Hematopoietic multipotent progenitor cell treated with erythropoietin and hydrocortisone succinate and interleukin-3 and kit ligand, for 8 days (in vitro differentiated cells): ENCODE data around the gene OR8U1.
"Not testable (repeated sequence)": the region's sequence is repeated elsewhere in the genome, so short reads cannot be mapped to it uniquely, and the experiment has no call there.

Experiments
- DNase-seq: peaks from one replicate; pipeline ENCODE4 v3.0.0-alpha.2; 2015

The OR8U1 gene

GRCh38 chr11:56375324-56375723 is at the start of gene OR8U1:
Gene OR8U1, plus strand, starts transcription at chr11:56375624. Its CDS starts 0 bp downstream, at chr11:56375624.
- DNase-seq = no peak

GRCh38 chr11:56331861-56332491 is 43.4 kb upstream of the OR8U1 start:
- DNase-seq = no peak

GRCh38 chr11:56333156-56333555 is 42.3 kb upstream of the OR8U1 start:
- DNase-seq = no peak

- no peak for DNase-seq
Observed at GRCh38 chr11:56340289-56340688, 35.1 kb upstream of the OR8U1 start.

GRCh38 chr11:56345739-56346138 is 29.7 kb upstream of the OR8U1 start, which contains the start of gene OR8K1:
Gene OR8K1, plus strand, starts transcription at chr11:56346039. Its CDS starts 0 bp downstream, at chr11:56346039.
- DNase-seq = no peak

GRCh38 chr11:56353991-56354390 is 21.4 kb upstream of the OR8U1 start, which contains the start of gene OR8J1:
Gene OR8J1, plus strand, starts transcription at chr11:56354291. Its CDS starts 5,956 bp downstream, at chr11:56360247.
- DNase-seq = no peak

- DNase-seq = no peak
Observed at GRCh38 chr11:56380120-56380519, 4.7 kb downstream of the OR8U1 start.

GRCh38 chr11:56394381-56394780 is 19.0 kb downstream of the OR8U1 start:
- DNase-seq = no peak

- no peak for DNase-seq
Observed at GRCh38 chr11:56396047-56396446, 20.6 kb downstream of the OR8U1 start.

GRCh38 chr11:56401858-56402461 is 26.5 kb downstream of the OR8U1 start:
- DNase-seq = not testable (repeated sequence)

GRCh38 chr11:56404393-56404792 is 29.0 kb downstream of the OR8U1 start:
- DNase-seq = no peak

- no peak for DNase-seq
Observed at GRCh38 chr11:56410801-56411200, 35.4 kb downstream of the OR8U1 start.

- no peak for DNase-seq
Observed at GRCh38 chr11:56412396-56412795, 37.0 kb downstream of the OR8U1 start, which contains the start of gene OR5AL1. Gene OR5AL1, plus strand, starts transcription at chr11:56412696.
